ENCODE data around the gene FAM133A. TPM values are rescaled to one million over a fixed set of nuclear protein-coding genes. Genes with fewer than 3 reads are reported as not detected.

FAM133A gene
- not detected in 2 replicates for total RNA-seq

GRCh38 chrX:93673869-93674271 is at the start of gene FAM133A:
TSS of gene FAM133A (plus strand) at chrX:93674206. CDS start at chrX:93709420, 35,214 bp downstream.

GRCh38 chrX:93673056-93673868 is 744 bp upstream of the FAM133A start, which contains the start of gene NAP1L3:
TSS of gene NAP1L3 (minus strand) at chrX:93673578. CDS start at chrX:93673304, 274 bp downstream.

Other genes with a start within 250 kb of the FAM133A start
- 0.86 and 1.6 TPM in 2 replicates for gene NAP1L3, start 628 bp upstream of the FAM133A start, total RNA-seq